ENCODE measurements around the gene CNOT11. TPM values are rescaled to one million over a fixed set of nuclear protein-coding genes. Genes with fewer than 3 reads are reported as not detected.

Gene CNOT11
- total and polyA plus RNA-seq, 2 of the 13 experiments (the other 11 are each of a cell fraction or from before 2014, with no cell fraction given): 114 to 209 TPM

DNA sequence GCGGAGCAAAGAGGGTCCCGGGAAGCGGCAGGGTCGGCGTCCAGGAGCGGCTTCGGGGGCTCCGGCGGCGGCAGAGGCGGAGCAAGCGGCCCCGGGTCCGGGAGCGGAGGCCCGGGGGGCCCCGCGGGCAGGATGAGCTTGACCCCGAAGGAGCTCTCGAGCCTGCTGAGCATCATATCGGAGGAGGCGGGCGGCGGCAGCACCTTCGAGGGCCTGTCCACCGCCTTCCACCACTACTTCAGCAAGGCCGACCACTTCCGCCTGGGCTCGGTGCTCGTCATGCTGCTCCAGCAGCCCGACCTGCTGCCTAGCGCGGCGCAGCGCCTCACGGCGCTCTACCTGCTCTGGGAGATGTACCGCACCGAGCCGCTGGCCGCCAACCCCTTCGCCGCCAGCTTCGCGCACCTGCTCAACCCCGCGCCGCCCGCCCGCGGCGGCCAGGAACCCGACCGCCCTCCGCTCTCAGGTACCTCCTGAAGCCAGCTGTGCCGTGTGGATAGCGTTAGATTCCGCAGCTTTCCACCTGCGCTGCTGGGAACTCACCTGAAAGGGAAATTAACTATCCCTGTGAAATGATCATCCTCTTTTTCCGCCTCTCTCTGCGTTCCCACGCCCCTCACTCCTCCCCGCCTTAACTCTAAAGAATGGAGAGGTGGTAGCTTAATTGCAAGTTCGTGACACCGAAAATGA, 472 bp downstream of the CNOT11 start (continued):
- TF ChIP-seq, protein P1, sequence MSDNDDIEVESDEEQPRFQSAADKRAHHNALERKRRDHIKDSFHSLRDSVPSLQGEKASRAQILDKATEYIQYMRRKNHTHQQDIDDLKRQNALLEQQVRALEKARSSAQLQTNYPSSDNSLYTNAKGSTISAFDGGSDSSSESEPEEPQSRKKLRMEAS (IDR thresholded peaks at IDR 0.05): peak; percentile 19; the same call in 1 of the 2 replicates
- TF ChIP-seq ZNF331 (CRISPR knock-in tag; IDR thresholded peaks at IDR 0.05): no peak; the same call in 1 of the 2 replicates
- TF ChIP-seq TP53 (CRISPR knock-in tag; conservative IDR thresholded peaks at IDR 0.05): no peak
- no peak for TF ChIP-seq MXI1 (IDR thresholded peaks at IDR 0.05; ENCODE audit: borderline replicate concordance, low read depth, low read length)
- no peak; the same call in 1 of the 2 replicates for TF ChIP-seq ETV5 (CRISPR knock-in tag; IDR thresholded peaks at IDR 0.05; ENCODE audit: borderline replicate concordance)
- TF ChIP-seq MAZ (IDR thresholded peaks at IDR 0.05; ENCODE audit: borderline replicate concordance, low read depth, low read length): no peak
- TF ChIP-seq MAZ (CRISPR knock-in tag; IDR thresholded peaks at IDR 0.05; ENCODE audit: low read depth): no peak
- TF ChIP-seq, protein P2, sequence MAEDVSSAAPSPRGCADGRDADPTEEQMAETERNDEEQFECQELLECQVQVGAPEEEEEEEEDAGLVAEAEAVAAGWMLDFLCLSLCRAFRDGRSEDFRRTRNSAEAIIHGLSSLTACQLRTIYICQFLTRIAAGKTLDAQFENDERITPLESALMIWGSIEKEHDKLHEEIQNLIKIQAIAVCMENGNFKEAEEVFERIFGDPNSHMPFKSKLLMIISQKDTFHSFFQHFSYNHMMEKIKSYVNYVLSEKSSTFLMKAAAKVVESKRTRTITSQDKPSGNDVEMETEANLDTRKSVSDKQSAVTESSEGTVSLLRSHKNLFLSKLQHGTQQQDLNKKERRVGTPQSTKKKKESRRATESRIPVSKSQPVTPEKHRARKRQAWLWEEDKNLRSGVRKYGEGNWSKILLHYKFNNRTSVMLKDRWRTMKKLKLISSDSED (CRISPR knock-in tag; IDR thresholded peaks at IDR 0.05): no peak
- peak; percentile 18 for TF ChIP-seq HDAC1 (CRISPR knock-in tag; IDR thresholded peaks at IDR 0.05)
- TF ChIP-seq, protein P3, sequence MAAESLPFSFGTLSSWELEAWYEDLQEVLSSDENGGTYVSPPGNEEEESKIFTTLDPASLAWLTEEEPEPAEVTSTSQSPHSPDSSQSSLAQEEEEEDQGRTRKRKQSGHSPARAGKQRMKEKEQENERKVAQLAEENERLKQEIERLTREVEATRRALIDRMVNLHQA (CRISPR knock-in tag; IDR thresholded peaks at IDR 0.05): no peak
- TF ChIP-seq ZSCAN12 (CRISPR knock-in tag; IDR thresholded peaks at IDR 0.05): peak; percentile 18; the same call in 1 of the 2 replicates
- TF ChIP-seq GTF2F1 (IDR thresholded peaks at IDR 0.05; ENCODE audit: low read length): no peak
- TF ChIP-seq ZNF713 (CRISPR knock-in tag; IDR thresholded peaks at IDR 0.05): no peak; the same call in 1 of the 2 replicates
- TF ChIP-seq REL (CRISPR knock-in tag; conservative IDR thresholded peaks at IDR 0.05): peak; percentile 28; the same call in 1 of the 2 replicates
- TF ChIP-seq, protein P4, sequence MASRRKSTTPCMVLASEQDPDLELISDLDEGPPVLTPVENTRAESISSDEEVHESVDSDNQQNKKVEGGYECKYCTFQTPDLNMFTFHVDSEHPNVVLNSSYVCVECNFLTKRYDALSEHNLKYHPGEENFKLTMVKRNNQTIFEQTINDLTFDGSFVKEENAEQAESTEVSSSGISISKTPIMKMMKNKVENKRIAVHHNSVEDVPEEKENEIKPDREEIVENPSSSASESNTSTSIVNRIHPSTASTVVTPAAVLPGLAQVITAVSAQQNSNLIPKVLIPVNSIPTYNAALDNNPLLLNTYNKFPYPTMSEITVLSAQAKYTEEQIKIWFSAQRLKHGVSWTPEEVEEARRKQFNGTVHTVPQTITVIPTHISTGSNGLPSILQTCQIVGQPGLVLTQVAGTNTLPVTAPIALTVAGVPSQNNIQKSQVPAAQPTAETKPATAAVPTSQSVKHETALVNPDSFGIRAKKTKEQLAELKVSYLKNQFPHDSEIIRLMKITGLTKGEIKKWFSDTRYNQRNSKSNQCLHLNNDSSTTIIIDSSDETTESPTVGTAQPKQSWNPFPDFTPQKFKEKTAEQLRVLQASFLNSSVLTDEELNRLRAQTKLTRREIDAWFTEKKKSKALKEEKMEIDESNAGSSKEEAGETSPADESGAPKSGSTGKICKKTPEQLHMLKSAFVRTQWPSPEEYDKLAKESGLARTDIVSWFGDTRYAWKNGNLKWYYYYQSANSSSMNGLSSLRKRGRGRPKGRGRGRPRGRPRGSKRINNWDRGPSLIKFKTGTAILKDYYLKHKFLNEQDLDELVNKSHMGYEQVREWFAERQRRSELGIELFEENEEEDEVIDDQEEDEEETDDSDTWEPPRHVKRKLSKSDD (CRISPR knock-in tag; IDR thresholded peaks at IDR 0.05; ENCODE audit: low read depth): no peak
- TF ChIP-seq CEBPB (IDR thresholded peaks at IDR 0.05; ENCODE audit: borderline replicate concordance, low read depth, low read length): no peak
- TF ChIP-seq, protein P5, sequence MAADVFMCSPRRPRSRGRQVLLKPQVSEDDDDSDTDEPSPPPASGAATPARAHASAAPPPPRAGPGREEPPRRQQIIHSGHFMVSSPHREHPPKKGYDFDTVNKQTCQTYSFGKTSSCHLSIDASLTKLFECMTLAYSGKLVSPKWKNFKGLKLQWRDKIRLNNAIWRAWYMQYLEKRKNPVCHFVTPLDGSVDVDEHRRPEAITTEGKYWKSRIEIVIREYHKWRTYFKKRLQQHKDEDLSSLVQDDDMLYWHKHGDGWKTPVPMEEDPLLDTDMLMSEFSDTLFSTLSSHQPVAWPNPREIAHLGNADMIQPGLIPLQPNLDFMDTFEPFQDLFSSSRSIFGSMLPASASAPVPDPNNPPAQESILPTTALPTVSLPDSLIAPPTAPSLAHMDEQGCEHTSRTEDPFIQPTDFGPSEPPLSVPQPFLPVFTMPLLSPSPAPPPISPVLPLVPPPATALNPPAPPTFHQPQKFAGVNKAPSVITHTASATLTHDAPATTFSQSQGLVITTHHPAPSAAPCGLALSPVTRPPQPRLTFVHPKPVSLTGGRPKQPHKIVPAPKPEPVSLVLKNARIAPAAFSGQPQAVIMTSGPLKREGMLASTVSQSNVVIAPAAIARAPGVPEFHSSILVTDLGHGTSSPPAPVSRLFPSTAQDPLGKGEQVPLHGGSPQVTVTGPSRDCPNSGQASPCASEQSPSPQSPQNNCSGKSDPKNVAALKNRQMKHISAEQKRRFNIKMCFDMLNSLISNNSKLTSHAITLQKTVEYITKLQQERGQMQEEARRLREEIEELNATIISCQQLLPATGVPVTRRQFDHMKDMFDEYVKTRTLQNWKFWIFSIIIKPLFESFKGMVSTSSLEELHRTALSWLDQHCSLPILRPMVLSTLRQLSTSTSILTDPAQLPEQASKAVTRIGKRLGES (CRISPR knock-in tag; IDR thresholded peaks at IDR 0.05; ENCODE audit: borderline replicate concordance): 0 out of 2 replicates have a peak, but pooled peaks have one; percentile 48
- no peak for TF ChIP-seq REPIN1 (CRISPR knock-in tag; IDR thresholded peaks at IDR 0.05; ENCODE audit: borderline replicate concordance, low read depth)
- no peak; the same call in 1 of the 2 replicates for TF ChIP-seq ZNF674 (CRISPR knock-in tag; IDR thresholded peaks at IDR 0.05; ENCODE audit: low read depth)
- no peak for TF ChIP-seq SRY (CRISPR knock-in tag; IDR thresholded peaks at IDR 0.05)

All from HepG2 (cell line).